22Rv1 (cell line): ENCODE data around the gene ACOX3.

Experiments used
- CTCF ChIP-seq: fragments of 450-650 bp; IDR thresholded peaks from 2 replicates; pipeline ENCODE4 v1.5.1; 2017; ENCODE audit warnings: mild to moderate bottlenecking
- ZFX ChIP-seq: fragments of 450-650 bp; IDR thresholded peaks from 2 replicates; pipeline ENCODE4 v1.6.1; 2017; ENCODE audit warnings: antibody characterized with exemption, borderline replicate concordance

- no peak for TF ChIP-seq CTCF
- no peak for TF ChIP-seq ZFX
These were observed 53.8 kb downstream of the ACOX3 start for GRCh38 chr4:8386731-8387130.
